ENCODE measurements around the gene RPS6KC1.
"Not testable (repeated sequence)": the region's sequence is repeated elsewhere in the genome, so short reads cannot be mapped to it uniquely, and the experiment has no call there.

Gene RPS6KC1

GRCh38 chr1:213281640-213282301, 230.7 kb downstream of the RPS6KC1 start:
- DNase-seq (ENCODE audit: low read depth in 2 of 2): no peak

- DNase-seq (ENCODE audit: low read depth in 2 of 2): no peak
Observed at GRCh38 chr1:213284626-213285025, 233.6 kb downstream of the RPS6KC1 start.

GRCh38 chr1:213286235-213286634, 235.2 kb downstream of the RPS6KC1 start:
- DNase-seq (ENCODE audit: low read depth in 2 of 2): no peak

GRCh38 chr1:213287987-213288386, 236.9 kb downstream of the RPS6KC1 start:
- no peak for DNase-seq (ENCODE audit: low read depth in 2 of 2)

- no peak for DNase-seq (ENCODE audit: low read depth in 2 of 2)
Observed at GRCh38 chr1:213291526-213291925, 240.5 kb downstream of the RPS6KC1 start.

- no peak for DNase-seq (ENCODE audit: low read depth in 2 of 2)
Observed at GRCh38 chr1:213292614-213293013, 241.6 kb downstream of the RPS6KC1 start.

GRCh38 chr1:213295860-213296259, 244.8 kb downstream of the RPS6KC1 start:
- no peak for DNase-seq (ENCODE audit: low read depth in 2 of 2)

- no peak for DNase-seq (ENCODE audit: low read depth in 2 of 2)
Observed at GRCh38 chr1:213296558-213296957, 245.5 kb downstream of the RPS6KC1 start.

- no peak for DNase-seq (ENCODE audit: low read depth in 2 of 2)
Observed at GRCh38 chr1:213297021-213297420, 246.0 kb downstream of the RPS6KC1 start.

GRCh38 chr1:213300433-213300832, 249.4 kb downstream of the RPS6KC1 start:
- DNase-seq (ENCODE audit: low read depth in 2 of 2): no peak

- DNase-seq (ENCODE audit: low read depth in 2 of 2): not testable (repeated sequence)
Observed at GRCh38 chr1:213301524-213301923, 250.5 kb downstream of the RPS6KC1 start.

- no peak for DNase-seq (ENCODE audit: low read depth in 2 of 2)
Observed at GRCh38 chr1:213303286-213303685, 252.2 kb downstream of the RPS6KC1 start.

GRCh38 chr1:213315571-213315970, 264.5 kb downstream of the RPS6KC1 start:
- DNase-seq (ENCODE audit: low read depth in 2 of 2): no peak

- DNase-seq (ENCODE audit: low read depth in 2 of 2): not testable (repeated sequence)
Observed at GRCh38 chr1:213318458-213318857, 267.4 kb downstream of the RPS6KC1 start.

- DNase-seq (ENCODE audit: low read depth in 2 of 2): no peak
Observed at GRCh38 chr1:213320191-213320870, 269.3 kb downstream of the RPS6KC1 start.
